WI38 (cell line): ENCODE results near the gene ZFR2.

ENCODE experiments used
- H3K4me3 ChIP-seq: 2 replicates; pipeline ENCODE4 v1.5.1; 2011; ENCODE audit warnings: low read depth, mild to moderate bottlenecking, control low read depth, low read length
- CTCF ChIP-seq: IDR thresholded peaks from 2 replicates; pipeline ENCODE4 v1.5.1; 2012; ENCODE audit warnings: low read depth, mild to moderate bottlenecking, control low read depth, low read length

Gene ZFR2

GRCh38 chr19:3868770-3869456 lies at the start of gene ZFR2:
TSS of gene ZFR2 (minus strand) at chr19:3869038. CDS start at chr19:3869017, 21 bp downstream.
- TF ChIP-seq CTCF: no peak
- no peak within 1 kb of the TSS for H3K4me3 ChIP-seq

- H3K4me3 ChIP-seq: no peak overlapping the region
- no peak for TF ChIP-seq CTCF
These were observed 47.2 kb upstream of the ZFR2 start for GRCh38 chr19:3916033-3916432.

- no peak overlapping the region for H3K4me3 ChIP-seq
- no peak for TF ChIP-seq CTCF
These were observed 45.4 kb upstream of the ZFR2 start for GRCh38 chr19:3914199-3914598.

- no peak for TF ChIP-seq CTCF
- no peak overlapping the region for H3K4me3 ChIP-seq
These were observed 41.3 kb upstream of the ZFR2 start for GRCh38 chr19:3910105-3910504.

- H3K4me3 ChIP-seq: no peak overlapping the region
- no peak for TF ChIP-seq CTCF
These were observed 39.6 kb upstream of the ZFR2 start for GRCh38 chr19:3908266-3909054.

GRCh38 chr19:3907626-3908265 lies 38.9 kb upstream of the ZFR2 start:
- TF ChIP-seq CTCF: no peak
- H3K4me3 ChIP-seq: no peak overlapping the region

GRCh38 chr19:3904233-3904632 lies 35.4 kb upstream of the ZFR2 start:
- no peak for TF ChIP-seq CTCF
- H3K4me3 ChIP-seq: no peak overlapping the region
